Measurements from ENCODE around the gene BAG5.

DNA sequence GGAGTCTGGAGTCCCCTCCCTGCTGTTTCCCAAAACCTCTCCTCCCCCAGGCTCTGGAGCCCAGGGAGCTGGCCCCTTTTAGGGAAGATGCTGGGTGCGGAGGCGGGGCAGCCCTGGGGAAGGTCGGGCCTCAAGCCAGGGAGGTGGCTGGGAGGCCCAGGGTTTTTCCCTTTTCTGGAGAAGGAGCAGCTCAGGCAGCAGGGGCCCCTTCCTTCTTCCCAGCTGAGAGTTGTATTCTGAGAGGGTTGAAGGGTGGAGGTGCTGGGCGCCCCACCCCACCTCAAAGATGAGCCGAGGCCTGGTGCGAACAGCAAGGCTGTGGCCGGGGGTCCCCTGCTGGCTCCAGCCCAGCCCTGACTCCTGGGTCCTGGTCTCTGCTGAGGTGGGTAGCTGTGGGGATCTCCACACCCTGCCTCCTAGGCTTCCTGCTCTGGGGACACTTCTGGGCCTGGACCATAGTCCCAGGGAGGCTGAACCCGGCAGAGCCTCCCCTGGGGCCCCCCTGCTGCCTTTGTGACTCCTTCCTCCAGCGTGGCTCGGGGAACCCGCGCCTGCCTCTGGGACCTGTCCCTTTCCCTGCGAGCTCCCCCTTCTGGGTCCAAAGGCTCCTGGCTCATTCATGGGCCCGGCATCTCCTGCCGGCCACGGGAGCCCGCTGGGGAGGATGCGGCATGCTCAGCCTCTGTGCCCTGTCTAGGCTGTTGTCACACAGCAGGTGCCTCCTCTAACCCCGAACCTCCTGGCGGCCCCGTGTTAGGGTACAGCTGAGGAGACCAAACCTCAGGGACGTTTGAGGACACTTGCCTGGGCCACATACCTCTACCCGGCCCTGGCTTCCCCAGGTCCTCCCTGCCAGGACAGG is 29.1 kb downstream of the BAG5 start:
- no peak for TF ChIP-seq CTCF (conservative IDR thresholded peaks at IDR 0.05)
- no peak for TF ChIP-seq ZFX (IDR thresholded peaks at IDR 0.05)
